ENCODE data around the gene CASTOR1.

The CASTOR1 gene

GRCh38 chr22:30250661-30251267 is 38.5 kb downstream of the CASTOR1 start:
- Histone ChIP-seq H4K20me1 (ENCODE audit: insufficient read depth, low read length, poor library complexity, severe bottlenecking) (no peaks in the 10 kb centered on the region), H3K9me3 (ENCODE audit: insufficient read depth, low read depth, low read length) (no peaks in the 10 kb centered on the region), H3K9me2 (replicated peaks; ENCODE audit: low read depth, low read length) (no peaks in the 10 kb centered on the region), H3K4me2 (ENCODE audit: low read depth, low read length, poor library complexity, severe bottlenecking) (no peak overlapping the region), H3K36me3 (ENCODE audit: insufficient read depth, low read length) (no peaks in the 10 kb centered on the region), H3K79me2 (ENCODE audit: insufficient read depth, low read length) (no peaks in the 10 kb centered on the region), H3K9ac (ENCODE audit: low read depth, low read length, poor library complexity, severe bottlenecking) (no peak overlapping the region), H3F3A (ENCODE audit: low read depth) (no peaks in the 10 kb centered on the region), H3K4me3 (ENCODE audit: low read length, poor library complexity, severe bottlenecking) (no peak overlapping the region), H3K27me3 (ENCODE audit: insufficient read depth, low read length, poor library complexity, severe bottlenecking) (no peaks in the 10 kb centered on the region), H3K4me1 (ENCODE audit: insufficient read depth, low read length, poor library complexity, severe bottlenecking) (peaks cover 41% of the 10 kb centered on the region), H2AFZ (ENCODE audit: low read length) (no peak overlapping the region)
- TF ChIP-seq EZH2phosphoT487 (IDR thresholded peaks at IDR 0.05; ENCODE audit: borderline replicate concordance) (no peak), CTCF (conservative IDR thresholded peaks at IDR 0.05; ENCODE audit: low read length) (no peak)

- H3K9ac ChIP-seq (ENCODE audit: low read depth, low read length, poor library complexity, severe bottlenecking): no peak overlapping the region
These were observed 39.2 kb downstream of the CASTOR1 start for GRCh38 chr22:30250039-30250565.

GRCh38 chr22:30249049-30250038 is 40.0 kb downstream of the CASTOR1 start:
- Histone ChIP-seq H3K27me3 (ENCODE audit: insufficient read depth, low read length, poor library complexity, severe bottlenecking) (no peaks in the 10 kb centered on the region), H3K36me3 (ENCODE audit: insufficient read depth, low read length) (no peaks in the 10 kb centered on the region), H3K9ac (ENCODE audit: low read depth, low read length, poor library complexity, severe bottlenecking) (no peak overlapping the region), H3K4me1 (ENCODE audit: insufficient read depth, low read length, poor library complexity, severe bottlenecking) (peaks cover 40% of the 10 kb centered on the region), H3K9me3 (ENCODE audit: insufficient read depth, low read depth, low read length) (no peaks in the 10 kb centered on the region), H3K4me3 (ENCODE audit: low read length, poor library complexity, severe bottlenecking) (no peak overlapping the region), H3K9me2 (replicated peaks; ENCODE audit: low read depth, low read length) (no peaks in the 10 kb centered on the region), H3K79me2 (ENCODE audit: insufficient read depth, low read length) (no peaks in the 10 kb centered on the region), H4K20me1 (ENCODE audit: insufficient read depth, low read length, poor library complexity, severe bottlenecking) (no peaks in the 10 kb centered on the region), H3K4me2 (ENCODE audit: low read depth, low read length, poor library complexity, severe bottlenecking) (no peak overlapping the region), H3F3A (ENCODE audit: low read depth) (no peaks in the 10 kb centered on the region), H2AFZ (ENCODE audit: low read length) (no peak overlapping the region)
- TF ChIP-seq CTCF (conservative IDR thresholded peaks at IDR 0.05; ENCODE audit: low read length) (no peak), EZH2phosphoT487 (IDR thresholded peaks at IDR 0.05; ENCODE audit: borderline replicate concordance) (no peak)

More at GRCh38 chr22:30250039-30250565, 39.2 kb downstream of the CASTOR1 start:
- H3K9me2 ChIP-seq (replicated peaks; ENCODE audit: low read depth, low read length): no peaks in the 10 kb centered on the region
- H3K9me3 ChIP-seq (ENCODE audit: insufficient read depth, low read depth, low read length): no peaks in the 10 kb centered on the region
- no peaks in the 10 kb centered on the region for H3F3A ChIP-seq (ENCODE audit: low read depth)
- no peaks in the 10 kb centered on the region for H3K79me2 ChIP-seq (ENCODE audit: insufficient read depth, low read length)
- peaks cover 41% of the 10 kb centered on the region for H3K4me1 ChIP-seq (ENCODE audit: insufficient read depth, low read length, poor library complexity, severe bottlenecking)
- no peaks in the 10 kb centered on the region for H3K36me3 ChIP-seq (ENCODE audit: insufficient read depth, low read length)
- H4K20me1 ChIP-seq (ENCODE audit: insufficient read depth, low read length, poor library complexity, severe bottlenecking): no peaks in the 10 kb centered on the region
- H3K4me2 ChIP-seq (ENCODE audit: low read depth, low read length, poor library complexity, severe bottlenecking): no peak overlapping the region
- H3K4me3 ChIP-seq (ENCODE audit: low read length, poor library complexity, severe bottlenecking): no peak overlapping the region
- no peaks in the 10 kb centered on the region for H3K27me3 ChIP-seq (ENCODE audit: insufficient read depth, low read length, poor library complexity, severe bottlenecking)
- H2AFZ ChIP-seq (ENCODE audit: low read length): no peak overlapping the region
- TF ChIP-seq EZH2phosphoT487 (IDR thresholded peaks at IDR 0.05; ENCODE audit: borderline replicate concordance): no peak
- no peak for TF ChIP-seq CTCF (conservative IDR thresholded peaks at IDR 0.05; ENCODE audit: low read length)

All from Loucy (cell line).